Smooth muscle cell (in vitro differentiated cells): ENCODE results near the gene SUN3. TPM values are rescaled to one million over a fixed set of nuclear protein-coding genes. Genes with fewer than 3 reads are reported as not detected.
"Not testable (repeated sequence)": the region's sequence is repeated elsewhere in the genome, so short reads cannot be mapped to it uniquely, and the experiment has no call there.

Experiments
- DNase-seq: peaks from one replicate; lab custom pipeline; 2025; ENCODE audit not compliant: unreplicated experiment; lab: John Stamatoyannopoulos, UW
- H2AFZ ChIP-seq: fragments of 200-600 bp; sonication (generic); 2 replicates; pipeline ENCODE4 v1.6.0; 2016; ENCODE audit warnings: antibody characterized with exemption, low read depth, mild to moderate bottlenecking
- H3F3A ChIP-seq: fragments of 200-600 bp; sonication (generic); 2 replicates; pipeline ENCODE4 v1.6.0; 2017; ENCODE audit warnings: antibody characterized with exemption, low read depth
- H3K27ac ChIP-seq: fragments of 200-600 bp; sonication (generic); 2 replicates; pipeline ENCODE4 v1.5.1; 2016; ENCODE audit warnings: low read depth, mild to moderate bottlenecking
- H3K27me3 ChIP-seq: fragments of 200-600 bp; sonication (generic); 2 replicates; pipeline ENCODE4 v1.6.1; 2016; ENCODE audit warnings: low read depth, mild to moderate bottlenecking
- H3K36me3 ChIP-seq: fragments of 200-600 bp; sonication (generic); 2 replicates; pipeline ENCODE4 v1.5.1; 2016; ENCODE audit warnings: low read depth
- H3K4me1 ChIP-seq: fragments of 200-600 bp; sonication (generic); 2 replicates; pipeline ENCODE4 v1.5.1; 2016; ENCODE audit warnings: low read depth
- H3K4me2 ChIP-seq: fragments of 200-600 bp; sonication (generic); 2 replicates; pipeline ENCODE4 v1.6.0; 2016; ENCODE audit warnings: mild to moderate bottlenecking
- H3K4me3 ChIP-seq: fragments of 200-600 bp; sonication (generic); 2 replicates; pipeline ENCODE4 v1.5.1; 2016; ENCODE audit warnings: mild to moderate bottlenecking
- H3K79me2 ChIP-seq: fragments of 200-600 bp; sonication (generic); 2 replicates; pipeline ENCODE4 v1.6.0; 2016; ENCODE audit warnings: low read depth, mild to moderate bottlenecking
- H3K9ac ChIP-seq: fragments of 200-600 bp; sonication (generic); 2 replicates; pipeline ENCODE4 v1.6.0; 2016; ENCODE audit warnings: low read depth
- H3K9me3 ChIP-seq: fragments of 200-600 bp; sonication (generic); replicated peaks from 2 replicates; pipeline ENCODE4 v1.5.1; 2016; ENCODE audit warnings: low read depth
- H4K20me1 ChIP-seq: fragments of 200-600 bp; sonication (generic); 2 replicates; pipeline ENCODE4 v1.6.0; 2016; ENCODE audit warnings: low read depth
- CTCF ChIP-seq: fragments of 200-600 bp; sonication (generic); IDR thresholded peaks from 2 replicates; pipeline ENCODE4 v1.5.1; 2017; ENCODE audit warnings: borderline replicate concordance, mild to moderate bottlenecking, antibody characterized with exemption; ENCODE audit not compliant: insufficient read depth, poor library complexity, severe bottlenecking
- WGBS: methylation state at CpG from one replicate; pipeline ENCODE4 v1.1.7; 2016; ENCODE audit warnings: low lambda C conversion rate; 5-methylcytosine and 5-hydroxymethylcytosine counted together
- polyA plus RNA-seq: library from polyadenylated mRNA; unstranded; fragments of >200 nt; fragmentation: Nextera tagmentation; extraction: Ambion mirVana; gene quantifications from 2 replicates; pipeline ENCODE4 v1.2.1, GENCODE V29; 2016
- total RNA-seq: library from RNA; depleted of rRNA; stranded (reverse); fragments of >200 nt; gene quantifications from 2 replicates; pipeline ENCODE4 v1.2.3, GENCODE V29; 2014

SUN3 gene
- total and polyA plus RNA-seq, 2 experiments from 2014 or later = not detected

GRCh38 chr7:47988496-47989386 is 40.2 kb downstream of the SUN3 start:
- H2AFZ ChIP-seq = no peak overlapping the region
- no peak for DNase-seq
- no peaks in the 10 kb centered on the region for H4K20me1 ChIP-seq
- H3K4me1 ChIP-seq = peaks cover 8% of the 10 kb centered on the region
- H3F3A ChIP-seq = peaks cover 5% of the 10 kb centered on the region
- no peaks in the 10 kb centered on the region for H3K79me2 ChIP-seq
- no peak overlapping the region for H3K27ac ChIP-seq
- no peak overlapping the region for H3K4me3 ChIP-seq
- WGBS = 84% methylated on average over 8 of the region's 8 CpGs
- no peaks in the 10 kb centered on the region for H3K36me3 ChIP-seq
- TF ChIP-seq CTCF = peak; percentile 32
- no peaks in the 10 kb centered on the region for H3K27me3 ChIP-seq
- no peaks in the 10 kb centered on the region for H3K9me3 ChIP-seq
- no peak overlapping the region for H3K9ac ChIP-seq
- H3K4me2 ChIP-seq = no peak overlapping the region

GRCh38 chr7:47982610-47983009 is 46.3 kb downstream of the SUN3 start:
- Histone ChIP-seq H3K4me2 (no peak overlapping the region), H3K79me2 (peaks cover 9% of the 10 kb centered on the region), H3F3A (peaks cover 10% of the 10 kb centered on the region), H3K4me3 (no peak overlapping the region), H3K27ac (peak overlapping the region; percentile 21), H4K20me1 (no peaks in the 10 kb centered on the region), H3K36me3 (peaks cover 4% of the 10 kb centered on the region), H3K9me3 (no peaks in the 10 kb centered on the region), H2AFZ (no peak overlapping the region), H3K9ac (no peak overlapping the region), H3K4me1 (peaks cover 8% of the 10 kb centered on the region), H3K27me3 (no peaks in the 10 kb centered on the region)
- WGBS = 36% methylated on average over 2 of the region's 2 CpGs
- no peak for DNase-seq
- TF ChIP-seq CTCF = no peak

- Histone ChIP-seq H3K36me3 (peaks cover 11% of the 10 kb centered on the region), H2AFZ (peak overlapping the region; percentile 80)
- H4K20me1 ChIP-seq, DNase-seq, H3F3A ChIP-seq, H3K27me3 ChIP-seq, H3K4me1 ChIP-seq, H3K27ac ChIP-seq, H3K9me3 ChIP-seq, H3K4me2 ChIP-seq, H3K79me2 ChIP-seq, H3K9ac ChIP-seq, H3K4me3 ChIP-seq: not testable (repeated sequence)
- WGBS = 98% methylated on average over 5 of the region's 5 CpGs
Observed at GRCh38 chr7:47980648-47981047, 48.3 kb downstream of the SUN3 start.

- H3K4me2 ChIP-seq = peak overlapping the region; percentile 100
- no peak for TF ChIP-seq CTCF
- peaks cover 8% of the 10 kb centered on the region for H3K4me1 ChIP-seq
- peak overlapping the region; percentile 67 for H3K27ac ChIP-seq
- no peaks in the 10 kb centered on the region for H3K27me3 ChIP-seq
- peaks cover 11% of the 10 kb centered on the region for H3K36me3 ChIP-seq
- peaks cover 9% of the 10 kb centered on the region for H3K79me2 ChIP-seq
- no peaks in the 10 kb centered on the region for H4K20me1 ChIP-seq
- peaks cover 10% of the 10 kb centered on the region for H3F3A ChIP-seq
- H3K9me3 ChIP-seq = no peaks in the 10 kb centered on the region
- H3K4me3 ChIP-seq = peak overlapping the region; percentile 85
- no peak overlapping the region for H3K9ac ChIP-seq
- WGBS = 51% methylated on average over 7 of the region's 7 CpGs
- H2AFZ ChIP-seq = peak overlapping the region; percentile 80
- DNase-seq = no peak
Observed at GRCh38 chr7:47979832-47980181, 49.1 kb downstream of the SUN3 start.
